ENCODE results near the gene PTK6.
"Not testable (repeated sequence)": the region's sequence is repeated elsewhere in the genome, so short reads cannot be mapped to it uniquely, and the experiment has no call there.

PTK6 gene

DNA sequence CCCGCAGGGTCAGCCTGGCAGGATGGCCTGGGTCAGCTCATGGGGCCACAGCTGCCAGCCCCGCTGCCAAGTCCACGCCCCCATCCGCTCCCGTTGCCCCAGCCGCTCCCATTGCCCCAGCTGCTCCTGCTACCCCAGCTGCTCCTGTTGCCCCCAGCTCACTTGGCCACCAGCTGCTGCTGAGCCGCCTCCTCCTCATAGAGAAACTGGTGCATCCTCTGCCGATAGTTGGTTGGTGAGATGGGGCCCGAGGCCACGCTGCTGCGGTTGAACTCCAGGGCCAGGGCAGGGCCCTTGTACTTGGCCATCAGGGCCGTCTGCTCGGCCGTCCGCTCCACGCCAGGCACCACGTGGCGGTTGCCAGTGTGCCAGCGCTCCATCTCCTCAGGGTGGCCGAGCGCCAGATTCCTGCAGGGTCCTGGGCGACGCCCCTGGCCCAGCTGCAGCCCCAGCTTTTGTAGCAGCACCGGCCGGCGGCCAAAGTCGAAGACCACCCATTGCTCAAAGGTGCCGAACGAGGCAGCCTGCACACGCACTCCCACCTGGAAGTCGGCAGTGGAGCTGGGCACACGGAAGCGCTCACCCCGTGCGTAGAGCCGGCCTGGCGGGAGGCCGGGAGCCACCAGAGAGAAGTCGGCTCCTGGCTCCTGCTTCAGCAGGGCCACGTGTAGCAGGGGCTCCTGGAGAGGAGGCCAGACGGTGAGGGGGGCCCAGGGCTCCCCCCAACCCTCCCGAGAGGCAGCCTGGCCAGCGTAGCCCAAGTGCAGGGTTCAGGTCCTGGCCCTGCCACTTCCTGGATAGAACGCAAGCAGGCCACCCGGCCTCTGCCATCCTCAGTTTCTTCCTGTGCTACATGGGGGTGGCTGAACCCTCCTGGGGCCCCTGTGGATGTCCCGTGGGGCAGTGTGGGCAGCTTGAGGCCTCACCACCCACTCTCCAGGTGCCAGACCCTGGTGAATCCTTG lies 32.1 kb upstream of the PTK6 start:
- no peak for DNase-seq

DNA sequence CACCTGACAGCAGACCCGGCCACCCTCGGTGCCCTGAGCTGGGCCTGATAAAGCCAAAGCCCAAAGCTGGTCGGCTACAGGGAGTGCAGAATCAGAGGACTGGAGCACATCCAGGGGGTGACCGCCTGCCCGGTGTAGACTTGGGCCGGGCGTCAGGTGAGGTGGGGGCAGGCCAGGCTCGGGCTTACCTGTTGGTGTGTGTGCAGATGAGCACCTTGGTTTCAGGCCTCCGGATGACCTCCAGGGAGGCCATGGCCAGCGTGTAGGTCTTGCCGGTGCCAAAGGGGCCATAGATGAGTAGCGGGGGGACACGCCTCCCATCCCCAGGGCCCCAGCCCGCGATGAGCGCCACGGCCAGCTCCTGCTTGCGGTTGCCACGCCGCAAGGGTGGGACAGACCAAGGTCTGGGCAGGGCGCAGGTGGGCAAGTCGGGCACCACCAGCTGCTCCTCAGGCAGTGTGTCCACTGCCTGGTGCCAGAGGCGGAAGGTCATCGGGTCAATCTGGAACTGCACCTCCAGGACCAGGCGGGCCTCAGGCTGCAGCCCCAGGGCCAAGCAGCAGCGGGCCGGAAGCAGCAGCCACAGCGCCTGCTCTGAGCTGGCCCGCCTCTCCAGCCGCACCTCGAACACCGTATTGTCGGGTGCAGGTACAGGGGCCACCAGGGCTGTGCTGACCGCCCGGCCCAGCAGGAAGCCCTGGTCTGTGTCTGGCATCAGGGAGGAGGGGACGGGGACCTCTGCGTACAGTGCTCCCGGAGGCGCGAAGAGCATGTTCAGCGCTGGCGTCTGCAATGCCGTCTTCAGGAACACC lies 31.2 kb upstream of the PTK6 start:
- DNase-seq = no peak

DNA sequence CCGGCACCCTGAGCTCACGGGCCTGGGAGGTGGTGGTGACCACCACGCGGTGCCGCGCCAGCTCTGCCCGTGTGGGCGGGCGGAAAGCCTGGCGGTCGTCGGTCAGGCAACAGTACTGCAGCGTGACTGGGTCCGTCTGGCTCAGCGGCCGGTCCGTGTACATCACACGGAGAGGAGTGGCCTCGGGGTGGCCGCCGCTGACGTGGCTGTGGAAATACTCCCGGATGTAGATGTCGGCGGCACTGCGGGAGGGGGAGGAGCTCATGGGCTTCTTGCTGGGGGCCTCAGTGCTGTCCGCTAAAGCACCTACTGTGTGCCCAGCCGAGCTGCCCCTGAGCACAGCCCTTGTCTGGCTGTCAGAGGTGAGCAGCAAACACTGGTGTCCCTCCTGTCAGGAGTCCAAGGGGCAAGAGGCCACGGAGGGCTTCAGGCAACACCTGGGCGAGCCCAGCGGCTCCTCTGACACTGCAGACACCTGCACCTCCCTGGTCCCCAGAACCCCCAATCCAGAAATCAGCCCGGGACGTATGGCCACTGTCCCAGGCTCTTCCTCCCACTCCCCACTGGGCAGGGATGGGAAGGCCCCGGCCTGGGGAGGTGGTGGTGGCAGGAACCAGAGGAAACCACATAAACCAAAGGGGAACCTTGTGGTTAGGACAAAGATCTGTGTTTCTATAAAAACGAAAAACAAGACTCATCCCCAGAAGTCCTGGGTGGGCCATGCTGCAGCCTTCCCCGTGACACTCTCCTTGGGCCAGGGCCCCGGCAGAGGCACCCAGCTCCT lies 30.4 kb upstream of the PTK6 start:
- DNase-seq = no peak

DNA sequence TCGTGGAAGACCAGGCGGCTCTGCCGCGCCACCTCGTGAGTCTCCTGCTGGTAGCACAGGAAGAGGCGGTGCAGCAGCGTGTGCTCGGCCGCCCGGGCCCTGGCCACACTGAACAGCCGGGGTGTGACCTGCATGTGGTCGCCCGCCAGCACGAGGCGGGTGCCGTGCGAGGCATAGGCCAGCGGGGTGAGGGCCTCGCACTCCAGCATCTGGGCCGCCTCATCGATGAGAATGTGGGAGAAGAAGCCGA lies 29.9 kb upstream of the PTK6 start:
- no peak for DNase-seq

DNA sequence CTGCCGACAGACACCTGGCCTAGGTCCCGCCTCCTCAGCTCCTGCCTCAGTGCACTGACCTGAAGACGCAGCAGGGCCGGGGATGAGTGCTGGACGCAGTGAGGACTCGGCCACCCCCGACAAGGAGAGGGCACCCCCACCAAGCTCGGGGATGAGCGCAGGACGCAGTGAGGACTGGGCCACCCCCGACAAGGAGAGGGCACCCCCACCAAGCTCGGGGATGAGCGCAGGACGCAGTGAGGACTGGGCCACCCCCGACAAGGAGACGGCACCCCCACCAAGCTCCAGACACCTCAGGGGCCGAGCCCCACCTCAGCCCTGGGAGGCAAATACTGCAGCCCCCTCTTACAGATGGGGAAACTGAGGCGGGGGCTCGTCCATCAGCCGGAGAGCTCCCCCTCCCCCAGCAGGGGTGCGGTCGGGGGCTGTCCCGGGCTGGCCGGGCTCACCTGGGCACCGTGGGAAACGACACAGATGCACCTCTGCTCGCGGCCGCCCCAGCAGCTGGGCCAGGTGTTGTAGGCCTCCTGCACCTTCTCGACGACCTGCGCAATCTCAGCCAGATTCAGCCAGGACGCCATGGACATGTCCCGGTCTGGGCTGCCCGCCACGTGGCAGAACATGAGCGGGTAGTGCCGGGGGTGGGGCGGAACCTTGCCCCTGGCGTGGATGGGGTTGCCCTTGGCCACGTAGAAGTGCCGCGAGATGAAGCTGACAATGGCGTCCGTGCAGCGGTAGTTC lies 29.4 kb upstream of the PTK6 start:
- no peak for DNase-seq

DNA sequence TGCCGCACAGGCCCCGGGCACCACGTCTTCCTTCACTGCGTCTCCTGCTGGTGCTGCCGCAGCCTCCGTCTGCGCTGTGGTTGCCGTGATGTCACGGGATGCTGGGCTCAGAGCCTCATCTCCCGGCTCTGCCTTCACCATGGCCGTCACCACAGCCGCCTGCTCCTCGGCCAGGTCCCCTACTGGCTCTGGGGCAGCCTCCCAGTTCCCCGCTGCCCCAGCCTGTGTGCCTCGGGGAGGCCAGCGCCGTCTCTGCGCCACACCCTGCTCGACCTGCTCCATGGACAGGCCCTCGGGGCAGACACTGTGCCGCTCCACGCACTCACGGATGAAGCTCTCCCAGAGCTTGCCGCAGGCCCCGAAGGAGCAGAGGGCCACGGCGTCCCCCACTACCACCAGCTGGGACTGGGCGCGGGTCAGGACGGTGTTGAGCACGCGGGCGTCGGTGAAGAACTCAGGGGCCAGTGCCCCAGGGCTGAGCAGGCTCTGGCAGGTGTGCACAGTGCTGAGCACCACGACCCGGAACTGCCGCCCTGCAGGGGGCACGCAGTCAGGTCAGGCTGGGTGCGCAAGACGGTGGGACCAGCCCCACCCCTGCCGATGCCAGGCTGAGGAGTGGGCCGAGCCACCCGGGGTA lies 28.6 kb upstream of the PTK6 start:
- DNase-seq = no peak

DNA sequence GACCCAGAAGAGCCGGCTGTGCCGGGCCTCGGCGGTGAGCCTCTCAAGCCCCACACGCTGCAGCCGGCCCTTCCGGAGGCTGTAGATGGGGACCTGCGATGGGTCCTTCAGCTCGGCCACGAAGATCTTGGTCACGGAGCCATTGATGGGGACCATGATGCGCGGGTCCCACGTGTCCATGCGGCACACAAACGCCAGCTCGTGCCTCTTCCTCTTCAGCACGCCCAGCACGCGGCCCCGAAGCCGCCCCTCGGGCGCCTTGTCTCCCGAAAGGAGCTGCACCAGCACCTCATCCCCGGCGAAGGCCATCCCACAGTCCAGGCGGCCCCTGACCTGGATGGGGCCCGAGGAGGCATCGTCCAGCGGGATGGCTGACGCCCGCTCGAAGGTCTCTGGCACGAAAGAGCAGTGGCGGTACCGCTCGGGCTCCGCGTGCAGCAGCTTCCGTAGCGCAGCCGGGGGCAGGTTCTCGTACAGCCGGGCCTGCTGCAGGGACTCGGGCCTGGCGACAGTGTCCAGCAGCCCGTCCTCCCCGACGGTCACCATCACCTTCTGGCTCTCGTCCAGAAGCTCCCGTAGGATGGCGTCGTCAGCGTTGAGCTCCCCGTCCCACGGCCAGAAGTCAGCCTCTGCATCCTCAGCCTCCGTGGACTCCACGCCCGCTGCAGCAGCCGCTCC lies 28.0 kb upstream of the PTK6 start:
- DNase-seq = no peak

DNA sequence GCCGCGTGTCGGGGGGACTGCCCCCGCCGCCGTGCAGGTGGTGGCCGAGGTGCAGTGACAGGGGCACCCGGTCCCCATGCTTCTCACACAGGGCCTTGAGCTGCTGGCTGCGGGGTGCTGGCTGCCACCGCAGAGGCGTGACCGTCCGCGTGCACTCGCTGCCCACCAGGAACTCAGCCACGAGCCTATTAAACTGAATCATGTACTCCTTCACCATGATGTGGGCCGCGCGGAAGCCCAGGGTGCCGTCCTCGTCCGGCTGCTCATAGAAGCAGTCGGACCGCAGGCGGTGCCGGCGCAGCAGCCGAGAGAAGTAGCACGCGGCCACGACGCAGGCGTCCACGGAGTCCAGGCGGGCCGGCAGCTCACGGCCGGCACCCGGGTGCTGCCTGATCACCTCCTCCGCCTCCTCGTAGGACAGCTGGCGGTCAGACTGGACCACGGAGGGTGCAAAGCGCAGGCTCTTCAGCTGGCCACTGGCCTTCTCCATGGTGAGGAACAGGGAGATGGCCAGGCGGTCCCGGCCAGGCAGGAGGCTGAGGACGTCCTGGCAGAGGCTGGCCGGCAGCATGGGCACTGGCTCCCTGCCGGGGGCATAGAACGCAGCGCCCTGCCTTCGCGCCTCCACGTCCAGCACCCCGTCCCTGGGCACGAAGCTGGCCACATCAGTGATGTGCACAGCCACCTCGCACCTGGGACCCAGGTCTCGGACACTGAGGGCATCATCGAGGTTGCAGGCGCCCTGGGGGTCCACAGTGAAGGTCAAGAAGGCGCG lies 27.0 kb upstream of the PTK6 start:
- no peak for DNase-seq

DNA sequence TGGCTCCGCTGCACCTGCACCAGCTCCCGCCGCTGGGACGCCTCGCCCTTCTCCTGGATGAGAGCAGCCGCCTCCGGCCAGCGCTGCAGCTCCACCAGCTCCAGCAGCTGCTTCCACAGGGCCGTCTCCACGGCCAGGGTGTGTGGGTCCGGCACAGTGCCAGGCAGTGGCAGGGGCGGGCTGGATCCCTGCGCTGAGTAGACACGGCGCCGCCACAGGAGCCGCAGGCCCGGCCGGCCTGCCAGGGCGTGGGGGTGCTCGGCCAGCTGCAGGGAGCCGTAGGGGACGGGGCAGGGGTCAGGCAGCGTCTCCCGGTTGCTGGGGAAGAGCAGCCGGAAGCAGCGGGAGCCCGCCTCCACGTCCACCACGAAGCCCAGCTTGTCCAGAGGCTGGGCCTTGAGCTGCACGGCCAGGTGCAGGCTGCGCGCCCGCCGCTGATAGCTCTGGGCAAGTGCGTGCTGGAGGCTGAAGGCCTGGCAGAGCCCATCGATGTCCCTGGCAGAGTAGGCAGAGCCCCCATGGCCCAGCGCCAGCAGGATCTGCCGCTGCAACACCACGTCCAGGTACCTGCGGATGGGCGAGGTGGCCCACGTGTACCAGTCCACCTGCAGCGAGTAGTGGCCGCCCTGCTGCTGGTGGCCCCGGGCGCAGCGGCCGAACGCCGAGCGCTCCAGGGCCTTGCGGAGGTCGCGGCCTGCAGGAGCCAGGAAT lies 26.2 kb upstream of the PTK6 start:
- no peak for DNase-seq

DNA sequence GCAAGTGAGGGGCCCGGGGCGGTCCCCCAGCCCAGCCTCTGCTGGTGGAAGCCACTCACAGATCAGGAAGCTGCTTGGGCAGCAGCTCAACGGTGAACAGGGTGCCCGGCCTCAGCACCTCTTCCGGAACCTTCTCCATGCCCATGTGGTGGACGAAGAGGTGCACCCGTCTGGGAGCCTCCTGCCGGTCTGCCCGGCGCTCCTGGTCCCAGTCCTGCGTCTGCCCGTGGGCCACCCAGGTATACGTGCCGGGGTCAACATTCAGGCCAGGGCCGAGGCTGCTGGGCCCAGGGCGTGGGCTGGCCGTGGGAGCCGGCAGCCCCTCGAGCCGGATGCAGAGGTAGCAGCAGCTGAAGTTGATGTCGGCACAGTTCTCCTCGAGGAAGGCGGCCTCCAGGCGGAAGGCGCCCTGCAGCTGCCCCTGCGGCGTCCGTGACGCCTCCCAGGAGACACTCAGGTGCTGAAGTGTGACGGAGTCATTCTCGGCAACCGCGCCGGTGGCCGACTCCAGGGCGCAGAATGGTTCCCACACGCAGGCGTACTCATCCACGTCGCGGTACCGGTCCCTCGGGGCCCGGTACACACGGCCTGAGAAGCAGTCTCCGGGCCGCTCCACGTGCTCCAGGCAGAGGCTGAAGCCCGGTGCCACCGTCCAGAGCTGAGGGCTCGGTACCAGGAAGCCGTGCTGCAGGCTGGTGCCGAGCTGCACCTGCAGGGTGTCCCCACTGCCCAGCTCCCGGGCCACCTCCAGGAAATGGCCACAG lies 25.5 kb upstream of the PTK6 start:
- no peak for DNase-seq

DNA sequence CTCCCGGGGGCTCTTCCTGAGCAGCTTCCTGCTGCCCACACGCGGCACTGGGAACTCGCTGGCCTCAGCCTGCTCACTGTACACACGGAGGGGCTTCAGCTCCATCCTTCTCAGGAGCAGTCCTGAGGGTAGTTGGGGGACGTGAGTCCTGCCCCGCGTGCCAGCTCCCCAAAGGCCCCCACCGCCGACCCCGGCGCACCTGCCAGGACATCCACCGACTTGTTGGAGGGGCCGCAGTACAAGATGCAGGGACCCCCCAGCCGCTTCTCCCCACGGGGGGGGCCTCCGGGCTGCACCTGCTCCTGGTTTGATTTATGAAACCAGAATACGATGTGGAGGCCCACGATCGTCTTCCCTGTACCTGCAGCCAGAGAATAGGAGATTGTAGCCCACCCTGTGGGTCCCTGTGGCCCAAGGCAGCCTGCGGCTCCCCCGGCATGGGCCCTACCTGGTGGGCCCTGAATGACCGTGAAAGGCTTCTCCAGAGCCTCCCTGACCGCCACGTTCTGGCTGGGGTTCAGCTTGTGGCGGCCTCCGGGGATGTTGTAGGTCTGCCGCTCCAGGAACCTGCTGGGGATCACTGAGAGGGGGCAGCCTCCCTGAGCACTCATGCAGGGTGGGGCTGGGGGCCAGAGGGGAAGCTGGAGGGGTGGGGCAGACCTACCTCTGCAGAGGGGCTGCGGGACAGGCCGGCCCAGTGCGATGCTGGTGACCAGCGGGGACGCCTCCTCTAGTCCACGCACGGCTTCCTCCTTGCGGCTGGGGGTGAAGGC lies 24.6 kb upstream of the PTK6 start:
- no peak for DNase-seq

DNA sequence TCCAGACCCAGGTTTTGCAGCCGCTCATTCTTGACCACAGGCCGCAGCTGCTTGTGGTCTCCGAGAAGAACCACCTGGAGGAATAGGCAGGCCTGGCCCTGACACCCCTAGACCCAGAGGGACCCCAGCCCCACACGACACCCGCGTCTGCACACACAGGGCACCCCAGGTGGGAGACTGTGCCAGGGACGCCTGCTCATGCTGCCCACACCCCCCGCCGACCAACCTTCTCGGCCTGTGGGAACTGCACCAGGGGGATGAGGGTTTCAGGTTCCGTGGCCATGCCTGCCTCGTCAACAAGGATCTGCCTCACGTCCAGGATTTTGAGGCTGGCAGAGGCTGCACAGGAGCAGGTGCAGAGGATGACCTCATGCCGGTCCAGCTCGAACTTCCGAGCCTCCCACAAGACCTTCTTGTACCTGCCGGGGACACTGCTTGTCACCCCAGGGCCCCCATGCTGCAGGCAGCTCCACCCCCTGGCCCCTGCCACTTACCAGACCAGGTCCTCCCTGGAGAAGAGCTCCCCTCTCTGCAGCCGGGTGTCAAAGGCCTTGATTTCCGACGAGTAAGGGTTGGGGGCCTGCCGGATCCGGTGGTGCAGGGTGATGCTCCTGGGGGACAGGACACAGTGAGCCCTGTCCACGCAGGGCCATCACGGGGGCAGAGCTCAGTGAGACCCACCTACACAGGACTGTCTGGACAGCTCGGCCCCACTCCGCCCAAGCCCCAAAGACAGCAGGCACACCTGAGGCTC lies 23.9 kb upstream of the PTK6 start:
- DNase-seq = no peak

DNA sequence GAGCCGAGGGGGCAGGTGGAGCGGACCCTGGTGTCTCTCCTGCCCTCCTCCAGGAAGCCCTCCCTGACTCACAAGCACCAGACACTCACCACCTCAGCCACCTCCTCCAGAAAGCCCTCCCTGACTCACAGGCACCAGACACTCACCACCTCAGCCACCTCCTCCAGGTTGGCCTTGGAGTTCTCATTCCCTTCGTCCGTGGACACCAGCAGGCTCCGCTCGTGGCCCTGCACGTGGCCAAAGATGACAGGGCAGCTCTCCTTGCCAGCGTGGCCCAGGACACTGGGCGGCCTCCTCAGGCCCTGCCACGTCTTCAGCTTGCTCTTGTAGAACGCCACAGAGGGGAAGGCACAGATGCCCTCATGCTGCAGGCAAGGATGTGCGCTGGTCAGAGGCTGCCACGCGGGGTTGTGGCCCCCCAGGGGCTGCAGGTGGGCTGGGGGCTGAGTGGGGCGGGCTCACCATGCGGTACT lies 23.2 kb upstream of the PTK6 start:
- DNase-seq = no peak

DNA sequence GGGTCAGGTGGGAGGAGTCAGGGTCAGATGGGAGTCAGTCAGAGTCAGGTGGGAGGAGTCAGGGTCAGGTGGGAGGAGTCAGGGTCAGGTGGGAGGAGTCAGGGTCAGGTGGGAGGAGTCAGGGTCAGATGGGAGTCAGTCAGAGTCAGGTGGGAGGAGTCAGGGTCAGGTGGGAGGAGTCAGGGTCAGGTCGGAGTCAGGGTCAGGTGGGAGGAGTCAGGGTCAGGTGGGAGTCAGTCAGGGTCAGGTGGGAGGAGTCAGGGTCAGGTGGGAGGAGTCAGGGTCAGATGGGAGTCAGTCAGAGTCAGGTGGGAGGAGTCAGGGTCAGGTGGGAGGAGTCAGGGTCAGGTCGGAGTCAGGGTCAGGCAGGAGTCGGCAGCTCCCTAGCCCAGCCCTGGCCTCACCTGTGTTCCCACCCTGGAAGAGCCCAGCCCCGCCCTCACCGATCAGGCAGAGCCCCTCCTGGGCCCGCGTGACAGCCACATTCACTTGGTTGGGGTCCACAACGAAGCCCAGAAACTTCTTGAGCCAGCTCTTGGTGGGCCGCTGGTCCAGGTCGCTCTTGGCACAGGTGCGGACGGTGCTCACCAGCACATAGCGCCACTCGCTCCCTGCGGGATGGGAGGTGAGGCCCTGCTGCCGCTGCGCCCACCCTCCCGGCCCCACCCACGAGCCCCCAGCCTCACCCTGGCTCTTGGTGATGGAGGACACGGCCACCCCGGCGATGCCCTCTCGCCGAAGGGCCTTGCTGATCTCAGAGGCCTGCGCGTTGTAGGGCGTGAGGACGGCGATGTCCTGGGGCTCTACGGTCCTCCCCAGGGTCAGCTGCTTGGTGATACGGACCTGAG lies 22.5 kb upstream of the PTK6 start:
- DNase-seq = not testable (repeated sequence)

DNA sequence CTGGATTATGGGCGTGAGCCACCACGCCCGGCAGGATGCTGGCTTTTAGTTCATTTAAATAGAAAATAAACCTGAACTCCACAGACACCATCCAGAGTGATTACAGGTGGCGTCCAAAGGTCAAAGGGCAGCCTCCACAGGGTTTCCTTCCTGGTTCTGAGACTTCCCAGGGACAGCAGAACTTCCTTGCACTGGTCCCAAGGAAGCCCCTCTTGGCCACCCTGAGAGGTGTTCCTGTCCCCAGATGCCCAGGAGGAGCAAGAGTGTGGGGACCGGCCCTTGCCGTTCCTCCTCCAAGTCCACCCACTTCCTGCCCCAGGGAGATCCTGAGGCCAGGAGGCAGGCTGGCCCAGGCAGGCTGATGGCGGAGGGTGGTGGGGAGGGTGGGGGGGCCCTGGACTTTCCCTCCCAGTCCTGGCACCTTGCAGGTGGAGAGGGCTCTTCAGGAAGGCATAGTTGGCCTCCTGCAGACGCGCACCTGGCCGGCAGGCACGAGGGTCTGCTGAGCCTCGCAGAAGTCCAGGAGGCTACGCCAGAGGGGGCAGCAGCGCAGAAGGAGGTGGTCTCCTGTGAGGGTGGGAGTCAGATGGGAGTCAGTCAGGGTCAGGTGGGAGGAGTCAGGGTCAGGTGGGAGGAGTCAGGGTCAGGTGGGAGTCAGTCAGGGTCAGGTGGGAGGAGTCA lies 21.8 kb upstream of the PTK6 start:
- no peak for DNase-seq

DNA sequence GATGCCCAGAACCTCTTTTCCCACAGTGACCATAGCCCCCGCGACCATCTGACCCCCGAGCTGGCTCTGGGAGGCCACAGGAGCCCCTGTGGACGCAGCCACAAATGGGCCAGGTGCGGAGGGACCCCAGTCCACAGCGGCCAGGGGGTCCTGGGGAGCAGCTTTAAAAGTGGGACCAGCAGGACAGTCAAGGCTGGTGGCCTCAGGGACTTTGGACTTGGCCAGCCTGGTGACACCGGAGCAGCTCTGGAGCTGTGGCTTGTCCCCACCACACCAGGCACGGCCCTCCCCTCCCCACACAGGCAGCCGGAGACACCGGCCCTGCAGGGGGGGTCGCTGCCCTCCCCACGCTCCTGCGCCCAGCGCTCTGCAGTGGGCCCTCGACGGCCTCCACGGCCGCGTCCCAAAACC lies 20.3 kb upstream of the PTK6 start:
- no peak for DNase-seq
